Memory B cell (primary cell): Measurements from ENCODE around the gene PAGE4.

Experiments used
- ATAC-seq: fragments of 150-1000 bp; cut with Tn5 transposase; 2 replicates; pipeline ENCODE4 v1.10.0; 2021; ENCODE audit warnings: low read depth, mild to moderate bottlenecking, moderate library complexity
- DNase-seq, 2 donors: peaks; one replicate each; pipeline ENCODE4 v3.0.0; 2022; ENCODE audit warnings: low spot score in 2 of 2
- H3K27ac Mint-ChIP-seq: one replicate; pipeline ENCODE4 v1.8.0; 2022; ENCODE audit warnings: mild to moderate bottlenecking, moderate library complexity, mixed read lengths
- H3K27me3 Mint-ChIP-seq: one replicate; pipeline ENCODE4 v1.8.0; 2022; ENCODE audit warnings: mixed read lengths
- H3K36me3 Mint-ChIP-seq: one replicate; pipeline ENCODE4 v1.8.0; 2022; ENCODE audit warnings: mild to moderate bottlenecking, mixed read lengths
- H3K4me1 Mint-ChIP-seq: one replicate; pipeline ENCODE4 v1.8.0; 2022; ENCODE audit warnings: mixed read lengths
- H3K4me3 Mint-ChIP-seq: one replicate; pipeline ENCODE4 v1.8.0; 2022; ENCODE audit warnings: mild to moderate bottlenecking, moderate library complexity, mixed read lengths
- H3K9me3 Mint-ChIP-seq: one replicate; pipeline ENCODE4 v1.8.0; 2022; ENCODE audit warnings: mixed read lengths

The PAGE4 gene

GRCh38 chrX:49829016-49829415 is at the start of gene PAGE4:
TSS of gene PAGE4 (plus strand) at chrX:49829303. CDS start at chrX:49830429, 1,126 bp downstream.
- peaks cover 6% of the 10 kb centered on the region for H3K27me3 Mint-ChIP-seq
- H3K4me1 Mint-ChIP-seq, result no peaks in the 10 kb centered on the region
- DNase-seq, result no peak
- no peaks in the 10 kb centered on the region for H3K9me3 Mint-ChIP-seq
- no peak for ATAC-seq
- H3K4me3 Mint-ChIP-seq, result no peak within 1 kb of the TSS
- no peaks in the 10 kb centered on the region for H3K36me3 Mint-ChIP-seq
- no peak within 1 kb of the TSS for H3K27ac Mint-ChIP-seq

- no peak for ATAC-seq
- Mint-ChIP-seq H3K27me3 (peaks cover 2% of the 10 kb centered on the region), H3K9me3 (no peaks in the 10 kb centered on the region), H3K36me3 (no peaks in the 10 kb centered on the region), H3K4me1 (no peaks in the 10 kb centered on the region), H3K4me3 (no peak overlapping the region), H3K27ac (no peak overlapping the region)
- no peak for DNase-seq
Measured at GRCh38 chrX:49784747-49785280, 44.3 kb upstream of the PAGE4 start.

- Mint-ChIP-seq H3K27me3 (peaks cover 6% of the 10 kb centered on the region), H3K4me1 (no peaks in the 10 kb centered on the region), H3K9me3 (no peaks in the 10 kb centered on the region), H3K4me3 (no peak overlapping the region), H3K36me3 (no peaks in the 10 kb centered on the region), H3K27ac (no peak overlapping the region)
- DNase-seq, result no peak
- ATAC-seq, result no peak
Measured at GRCh38 chrX:49792376-49792775, 36.7 kb upstream of the PAGE4 start.

GRCh38 chrX:49793686-49794085 is 35.4 kb upstream of the PAGE4 start:
- DNase-seq (no peak), ATAC-seq (no peak)
- no peak overlapping the region for H3K4me3 Mint-ChIP-seq
- no peaks in the 10 kb centered on the region for H3K36me3 Mint-ChIP-seq
- H3K27ac Mint-ChIP-seq, result no peak overlapping the region
- H3K9me3 Mint-ChIP-seq, result no peaks in the 10 kb centered on the region
- H3K27me3 Mint-ChIP-seq, result peaks cover 11% of the 10 kb centered on the region
- no peaks in the 10 kb centered on the region for H3K4me1 Mint-ChIP-seq

- Mint-ChIP-seq H3K27ac (no peak overlapping the region), H3K4me3 (no peak overlapping the region), H3K9me3 (no peaks in the 10 kb centered on the region), H3K36me3 (no peaks in the 10 kb centered on the region), H3K27me3 (peaks cover 11% of the 10 kb centered on the region), H3K4me1 (no peaks in the 10 kb centered on the region)
- no peak for ATAC-seq
- DNase-seq, result no peak
Measured at GRCh38 chrX:49799828-49800227, 29.3 kb upstream of the PAGE4 start.

- Mint-ChIP-seq H3K4me3 (no peak overlapping the region), H3K27ac (no peak overlapping the region), H3K27me3 (no peaks in the 10 kb centered on the region), H3K9me3 (peaks cover 2% of the 10 kb centered on the region), H3K4me1 (no peaks in the 10 kb centered on the region), H3K36me3 (no peaks in the 10 kb centered on the region)
- DNase-seq (no peak), ATAC-seq (no peak)
Measured at GRCh38 chrX:49809891-49810632, 19.0 kb upstream of the PAGE4 start.

GRCh38 chrX:49812177-49812576 is 16.9 kb upstream of the PAGE4 start:
- Mint-ChIP-seq H3K4me3 (no peak overlapping the region), H3K36me3 (no peaks in the 10 kb centered on the region), H3K4me1 (no peaks in the 10 kb centered on the region), H3K27ac (no peak overlapping the region), H3K9me3 (no peaks in the 10 kb centered on the region), H3K27me3 (no peaks in the 10 kb centered on the region)
- no peak for DNase-seq
- no peak for ATAC-seq

GRCh38 chrX:49816435-49816834 is 12.7 kb upstream of the PAGE4 start:
- no peak overlapping the region for H3K4me3 Mint-ChIP-seq
- H3K4me1 Mint-ChIP-seq, result no peaks in the 10 kb centered on the region
- DNase-seq (no peak), ATAC-seq (no peak)
- H3K9me3 Mint-ChIP-seq, result no peaks in the 10 kb centered on the region
- H3K27ac Mint-ChIP-seq, result no peak overlapping the region
- H3K27me3 Mint-ChIP-seq, result no peaks in the 10 kb centered on the region
- H3K36me3 Mint-ChIP-seq, result no peaks in the 10 kb centered on the region

GRCh38 chrX:49838374-49838773 is 9.3 kb downstream of the PAGE4 start:
- DNase-seq (peak in 1 of 2 donors; percentile 6), ATAC-seq (peak; percentile 61)
- Mint-ChIP-seq H3K36me3 (no peaks in the 10 kb centered on the region), H3K4me3 (no peak overlapping the region), H3K4me1 (no peaks in the 10 kb centered on the region), H3K27ac (no peak overlapping the region), H3K27me3 (no peaks in the 10 kb centered on the region), H3K9me3 (no peaks in the 10 kb centered on the region)

- Mint-ChIP-seq H3K27me3 (no peaks in the 10 kb centered on the region), H3K27ac (no peak overlapping the region), H3K36me3 (no peaks in the 10 kb centered on the region), H3K4me3 (no peak overlapping the region), H3K9me3 (no peaks in the 10 kb centered on the region), H3K4me1 (no peaks in the 10 kb centered on the region)
- ATAC-seq (peak; percentile 59), DNase-seq (no peak)
Measured at GRCh38 chrX:49840679-49841078, 11.6 kb downstream of the PAGE4 start.

GRCh38 chrX:49842621-49843020 is 13.5 kb downstream of the PAGE4 start:
- Mint-ChIP-seq H3K9me3 (no peaks in the 10 kb centered on the region), H3K27me3 (no peaks in the 10 kb centered on the region), H3K36me3 (no peaks in the 10 kb centered on the region), H3K4me3 (no peak overlapping the region), H3K27ac (no peak overlapping the region), H3K4me1 (no peaks in the 10 kb centered on the region)
- DNase-seq, result no peak
- no peak for ATAC-seq

GRCh38 chrX:49844611-49845010 is 15.5 kb downstream of the PAGE4 start:
- H3K27me3 Mint-ChIP-seq, result no peaks in the 10 kb centered on the region
- H3K9me3 Mint-ChIP-seq, result no peaks in the 10 kb centered on the region
- no peaks in the 10 kb centered on the region for H3K4me1 Mint-ChIP-seq
- H3K27ac Mint-ChIP-seq, result no peak overlapping the region
- DNase-seq (no peak), ATAC-seq (no peak)
- H3K36me3 Mint-ChIP-seq, result no peaks in the 10 kb centered on the region
- no peak overlapping the region for H3K4me3 Mint-ChIP-seq

GRCh38 chrX:49845701-49846403 is 16.7 kb downstream of the PAGE4 start:
- no peak for ATAC-seq
- no peak for DNase-seq
- no peak overlapping the region for H3K4me3 Mint-ChIP-seq
- H3K36me3 Mint-ChIP-seq, result no peaks in the 10 kb centered on the region
- H3K27ac Mint-ChIP-seq, result no peak overlapping the region
- no peaks in the 10 kb centered on the region for H3K27me3 Mint-ChIP-seq
- no peaks in the 10 kb centered on the region for H3K4me1 Mint-ChIP-seq
- H3K9me3 Mint-ChIP-seq, result no peaks in the 10 kb centered on the region

- Mint-ChIP-seq H3K36me3 (no peaks in the 10 kb centered on the region), H3K27me3 (no peaks in the 10 kb centered on the region), H3K9me3 (no peaks in the 10 kb centered on the region), H3K4me1 (no peaks in the 10 kb centered on the region), H3K4me3 (no peak overlapping the region), H3K27ac (no peak overlapping the region)
- DNase-seq (no peak), ATAC-seq (no peak)
Measured at GRCh38 chrX:49846522-49846921, 17.4 kb downstream of the PAGE4 start.
